ENCODE results near the gene ENTREP1.

DNA sequence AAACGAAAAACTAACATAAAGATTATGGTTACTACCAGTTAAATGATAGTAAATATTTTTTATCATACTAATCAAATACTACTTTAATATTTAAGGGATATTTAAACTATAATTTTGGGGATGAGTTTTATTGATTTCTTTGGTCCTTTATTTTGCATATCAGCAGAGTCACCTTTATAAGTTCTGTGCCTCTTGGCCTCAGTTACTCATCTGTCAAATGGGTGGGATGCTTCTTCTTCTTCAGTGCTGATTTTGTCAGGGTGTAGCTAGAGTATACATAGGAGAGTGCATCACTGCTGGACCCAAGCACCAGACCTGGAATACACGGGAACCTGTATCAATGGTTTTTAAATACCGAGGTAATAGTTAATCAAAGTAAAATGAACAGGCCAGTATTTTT, 5.6 kb downstream of the ENTREP1 start:
- TF ChIP-seq, protein P1, sequence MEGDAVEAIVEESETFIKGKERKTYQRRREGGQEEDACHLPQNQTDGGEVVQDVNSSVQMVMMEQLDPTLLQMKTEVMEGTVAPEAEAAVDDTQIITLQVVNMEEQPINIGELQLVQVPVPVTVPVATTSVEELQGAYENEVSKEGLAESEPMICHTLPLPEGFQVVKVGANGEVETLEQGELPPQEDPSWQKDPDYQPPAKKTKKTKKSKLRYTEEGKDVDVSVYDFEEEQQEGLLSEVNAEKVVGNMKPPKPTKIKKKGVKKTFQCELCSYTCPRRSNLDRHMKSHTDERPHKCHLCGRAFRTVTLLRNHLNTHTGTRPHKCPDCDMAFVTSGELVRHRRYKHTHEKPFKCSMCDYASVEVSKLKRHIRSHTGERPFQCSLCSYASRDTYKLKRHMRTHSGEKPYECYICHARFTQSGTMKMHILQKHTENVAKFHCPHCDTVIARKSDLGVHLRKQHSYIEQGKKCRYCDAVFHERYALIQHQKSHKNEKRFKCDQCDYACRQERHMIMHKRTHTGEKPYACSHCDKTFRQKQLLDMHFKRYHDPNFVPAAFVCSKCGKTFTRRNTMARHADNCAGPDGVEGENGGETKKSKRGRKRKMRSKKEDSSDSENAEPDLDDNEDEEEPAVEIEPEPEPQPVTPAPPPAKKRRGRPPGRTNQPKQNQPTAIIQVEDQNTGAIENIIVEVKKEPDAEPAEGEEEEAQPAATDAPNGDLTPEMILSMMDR (IDR thresholded peaks at IDR 0.05), result no peak
- TF ChIP-seq POLR2A (IDR thresholded peaks at IDR 0.05) (no peak), POLR2AphosphoS5 (IDR thresholded peaks at IDR 0.05) (no peak), EP300 (IDR thresholded peaks at IDR 0.05) (no peak)

All from stomach (tissue), 4 donors.